Measurements from ENCODE around the gene SV2C. TPM values are rescaled to one million over a fixed set of nuclear protein-coding genes. Genes with fewer than 3 reads are reported as not detected.
"Not testable (repeated sequence)": the region's sequence is repeated elsewhere in the genome, so short reads cannot be mapped to it uniquely, and the experiment has no call there.

The SV2C gene
- total RNA-seq, 1 donor from 2014 or later: not detected

- DNase-seq (ENCODE audit: extremely low read depth, low read depth, low spot score): no peak
Observed at GRCh38 chr5:76199336-76200318, 116.4 kb downstream of the SV2C start.

- DNase-seq (ENCODE audit: extremely low read depth, low read depth, low spot score): no peak
Observed at GRCh38 chr5:76202182-76202581, 119.0 kb downstream of the SV2C start.

GRCh38 chr5:76204191-76204590 is 121.0 kb downstream of the SV2C start:
- no peak for DNase-seq (ENCODE audit: extremely low read depth, low read depth, low spot score)

DNA sequence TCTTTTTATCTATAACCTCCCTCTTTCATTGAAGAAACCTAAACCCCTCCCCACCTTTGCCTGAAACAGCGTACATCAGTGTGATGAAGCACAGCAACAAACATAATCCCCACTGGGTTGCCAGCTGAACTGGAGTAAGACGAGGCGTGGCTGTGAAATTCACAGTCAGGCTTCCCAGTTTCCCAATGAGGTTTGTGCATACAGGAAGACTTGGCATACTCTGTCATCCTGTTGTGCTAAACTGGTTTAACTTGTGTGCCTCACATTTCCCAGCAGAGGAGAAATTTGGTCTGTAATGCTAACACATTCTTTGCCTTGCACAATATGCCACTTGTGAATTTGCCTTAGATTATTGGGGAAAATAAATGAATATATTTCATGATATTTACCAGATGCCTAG is 121.5 kb downstream of the SV2C start:
- no peak for DNase-seq (ENCODE audit: extremely low read depth, low read depth, low spot score)

- DNase-seq (ENCODE audit: extremely low read depth, low read depth, low spot score): no peak
Observed at GRCh38 chr5:76207120-76207519, 123.9 kb downstream of the SV2C start.

- no peak for DNase-seq (ENCODE audit: extremely low read depth, low read depth, low spot score)
Observed at GRCh38 chr5:76209297-76209696, 126.1 kb downstream of the SV2C start.

DNA sequence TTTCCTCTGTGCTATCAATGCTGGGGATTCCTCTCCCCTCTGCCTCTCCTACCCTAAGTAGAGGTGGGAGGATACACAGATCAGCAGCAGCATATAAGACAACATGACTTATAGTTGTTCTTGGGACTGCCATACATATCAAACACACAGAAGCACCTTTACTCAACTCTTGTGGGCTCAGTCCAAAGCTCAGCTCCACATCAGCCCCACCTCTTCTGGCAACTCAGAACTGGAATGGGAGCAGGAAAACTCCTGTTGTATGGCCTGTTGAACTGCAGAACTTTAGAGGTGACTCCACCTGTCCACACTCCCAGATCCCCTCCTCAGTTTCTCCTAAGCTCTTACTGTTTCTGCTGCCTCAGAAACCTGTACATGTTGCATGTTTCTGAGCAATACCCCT is 127.8 kb downstream of the SV2C start:
- no peak for DNase-seq (ENCODE audit: extremely low read depth, low read depth, low spot score)

GRCh38 chr5:76213858-76214257 is 130.7 kb downstream of the SV2C start:
- no peak for DNase-seq (ENCODE audit: extremely low read depth, low read depth, low spot score)

DNA sequence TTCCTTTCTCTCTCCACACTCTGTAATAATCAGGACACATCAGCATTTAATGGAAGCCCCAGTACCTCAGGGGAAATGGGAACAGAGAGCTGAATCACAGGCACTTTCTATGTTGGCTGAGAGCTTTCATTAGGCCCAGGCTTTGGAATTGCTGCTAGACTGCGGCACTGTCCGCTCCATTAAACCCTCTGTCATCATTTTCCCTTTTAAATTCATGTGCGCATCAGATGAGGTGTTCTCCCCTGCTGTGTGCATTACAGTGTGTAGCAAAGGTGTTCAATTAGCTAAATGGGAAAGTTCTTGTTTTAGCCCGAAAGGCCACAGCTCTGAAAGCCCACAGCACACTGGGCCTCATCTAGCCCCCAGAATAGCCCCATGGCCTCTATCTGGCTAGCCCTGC is 133.6 kb downstream of the SV2C start:
- no peak for DNase-seq (ENCODE audit: extremely low read depth, low read depth, low spot score)

GRCh38 chr5:76219636-76220035 is 136.5 kb downstream of the SV2C start:
- DNase-seq (ENCODE audit: extremely low read depth, low read depth, low spot score): no peak

GRCh38 chr5:76221311-76221710 is 138.1 kb downstream of the SV2C start:
- no peak for DNase-seq (ENCODE audit: extremely low read depth, low read depth, low spot score)

GRCh38 chr5:76222318-76222717 is 139.1 kb downstream of the SV2C start:
- DNase-seq (ENCODE audit: extremely low read depth, low read depth, low spot score): no peak

- no peak for DNase-seq (ENCODE audit: extremely low read depth, low read depth, low spot score)
Observed at GRCh38 chr5:76223696-76224095, 140.5 kb downstream of the SV2C start.

GRCh38 chr5:76224898-76225297 is 141.7 kb downstream of the SV2C start:
- DNase-seq (ENCODE audit: extremely low read depth, low read depth, low spot score): no peak

DNA sequence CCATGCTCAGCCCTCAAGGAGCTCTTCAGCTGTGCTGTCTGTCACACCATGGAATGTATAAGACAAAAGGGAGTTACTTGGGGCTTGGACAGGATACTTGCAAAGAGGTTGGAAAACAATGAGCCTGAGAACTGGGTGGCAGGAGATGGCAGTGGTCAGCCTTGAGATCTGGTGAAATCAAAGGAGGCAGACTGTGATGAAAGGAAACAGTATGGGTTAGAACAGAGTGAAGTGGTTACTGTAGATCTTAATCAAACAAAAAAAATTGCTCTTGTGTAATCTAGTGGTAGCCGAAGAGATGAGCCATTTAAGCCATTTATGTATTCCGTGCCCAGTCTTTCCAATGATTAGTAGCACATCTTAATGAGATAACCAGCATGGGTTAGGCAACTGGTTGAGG is 142.2 kb downstream of the SV2C start:
- DNase-seq (ENCODE audit: extremely low read depth, low read depth, low spot score): no peak

DNA sequence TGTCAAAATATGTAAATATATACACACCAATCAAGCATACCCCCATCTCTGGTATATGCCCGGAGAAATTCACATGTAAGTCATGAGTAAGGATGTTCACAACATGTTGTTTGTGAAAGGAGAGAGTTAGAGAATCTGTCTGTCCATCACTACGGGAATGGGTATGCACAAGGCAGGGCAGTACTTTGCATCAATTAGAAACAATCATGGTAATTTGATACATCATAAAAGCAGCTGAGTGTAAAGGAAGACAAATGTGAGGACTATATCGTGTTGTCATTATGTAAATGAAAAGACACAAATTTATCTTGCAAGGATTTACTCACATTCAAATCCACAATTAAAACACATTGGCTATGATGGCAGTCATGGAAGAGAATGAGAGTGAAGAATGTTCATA is 146.7 kb downstream of the SV2C start:
- no peak for DNase-seq (ENCODE audit: extremely low read depth, low read depth, low spot score)

DNA sequence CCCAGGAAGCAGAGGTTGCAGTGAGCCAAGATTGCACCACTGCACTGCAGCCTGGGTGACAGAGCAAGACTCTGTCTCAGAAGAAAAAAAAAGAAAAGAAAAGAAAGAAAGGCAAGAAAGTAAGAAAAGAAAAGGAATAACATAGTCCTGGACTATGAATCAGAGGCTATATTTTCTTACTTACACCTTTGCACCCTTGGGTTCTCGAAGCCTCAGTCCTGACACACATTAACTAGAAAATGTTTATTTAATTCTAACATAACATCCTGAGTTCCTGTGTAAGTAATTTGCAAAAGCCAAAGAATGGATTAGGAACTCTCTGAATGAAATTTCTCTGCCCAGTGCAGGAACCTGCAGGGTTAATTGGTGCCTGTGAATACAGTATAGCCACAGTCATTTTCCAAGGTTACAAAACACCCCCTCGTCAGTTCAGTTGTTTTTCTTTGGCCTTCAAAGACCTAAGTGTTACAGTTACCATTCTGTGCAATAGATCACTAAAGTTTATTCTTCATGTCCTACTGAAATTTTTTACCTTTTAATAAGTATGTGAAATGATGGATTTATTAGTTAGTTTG is 147.6 kb downstream of the SV2C start:
- no peak for DNase-seq (ENCODE audit: extremely low read depth, low read depth, low spot score)

DNA sequence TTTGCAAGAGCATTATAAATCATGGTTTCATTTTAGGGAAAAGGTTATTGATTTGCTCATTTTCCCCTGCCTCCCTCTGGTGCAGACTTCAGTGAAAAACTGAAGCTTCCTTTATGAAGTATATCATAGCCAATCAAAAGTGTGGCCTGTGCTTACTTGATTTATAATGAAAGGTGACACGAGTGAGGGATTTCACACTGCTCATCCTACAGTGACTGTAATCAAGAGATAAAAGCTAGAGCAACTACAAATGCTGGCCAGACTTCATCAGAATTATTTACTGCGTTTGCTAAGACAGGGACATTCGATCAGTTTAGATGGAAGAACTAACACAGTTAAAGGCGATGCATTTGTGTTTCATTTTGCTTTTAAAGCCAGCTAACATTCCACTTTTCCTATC is 151.5 kb downstream of the SV2C start:
- no peak for DNase-seq (ENCODE audit: extremely low read depth, low read depth, low spot score)

- DNase-seq (ENCODE audit: extremely low read depth, low read depth, low spot score): no peak
Observed at GRCh38 chr5:76236684-76237083, 153.5 kb downstream of the SV2C start.

GRCh38 chr5:76240336-76240735 is 157.2 kb downstream of the SV2C start:
- no peak for DNase-seq (ENCODE audit: extremely low read depth, low read depth, low spot score)

DNA sequence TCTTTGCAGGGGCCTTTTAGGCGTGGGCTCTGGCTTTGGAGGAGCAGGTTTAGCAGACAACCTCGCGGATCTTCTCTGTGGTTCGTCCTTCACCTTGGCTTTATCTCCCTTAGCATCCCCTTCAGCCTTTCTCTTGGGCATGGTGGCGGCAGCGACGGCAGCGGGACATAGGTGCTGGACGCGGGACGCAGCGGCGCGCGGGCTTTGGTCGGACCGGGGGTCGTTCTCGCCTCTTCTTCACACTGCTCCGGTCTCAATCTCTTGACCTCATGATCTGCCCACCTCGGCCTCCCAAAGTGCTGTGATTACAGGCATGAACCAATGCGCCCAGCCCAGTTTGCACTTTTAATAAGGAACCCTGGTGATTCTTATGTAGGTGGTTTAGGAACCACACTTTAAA is 159.0 kb downstream of the SV2C start:
- DNase-seq (ENCODE audit: extremely low read depth, low read depth, low spot score): not testable (repeated sequence)

GRCh38 chr5:76245590-76245989 is 162.4 kb downstream of the SV2C start:
- no peak for DNase-seq (ENCODE audit: extremely low read depth, low read depth, low spot score)
